DOHH2 (cell line): ENCODE data around the gene LCE1F.

Experiments used
- CTCF ChIP-seq: fragments of 200-600 bp; sonication (generic); IDR thresholded peaks from one replicate; pipeline ENCODE4 v1.5.1; 2014; ENCODE audit warnings: antibody characterized with exemption, mild to moderate bottlenecking, low read depth, low read length; ENCODE audit not compliant: poor library complexity, severe bottlenecking
- EZH2phosphoT487 ChIP-seq: fragments of 200-600 bp; sonication (generic); IDR thresholded peaks from 2 replicates; pipeline ENCODE4 v1.6.1; 2017; ENCODE audit warnings: borderline replicate concordance, mild to moderate bottlenecking, antibody characterized with exemption, low read length, moderate library complexity, mixed read lengths

- no peak for TF ChIP-seq CTCF
- TF ChIP-seq EZH2phosphoT487, result no peak
These were observed 1.4 kb downstream of the LCE1F start for GRCh38 chr1:152776361-152776760.
